GM21576 (cell line): ENCODE measurements around the gene LEMD2.

ENCODE experiments used
- ATAC-seq: cut with Tn5 transposase; IDR thresholded peaks from one replicate; pipeline ENCODE4 v1.9.1; 2021; ENCODE audit warnings: mild to moderate bottlenecking, moderate library complexity; ENCODE audit not compliant: unreplicated experiment

The LEMD2 gene

GRCh38 chr6:33725222-33725621 lies 63.7 kb downstream of the LEMD2 start:
- no peak for ATAC-seq

DNA sequence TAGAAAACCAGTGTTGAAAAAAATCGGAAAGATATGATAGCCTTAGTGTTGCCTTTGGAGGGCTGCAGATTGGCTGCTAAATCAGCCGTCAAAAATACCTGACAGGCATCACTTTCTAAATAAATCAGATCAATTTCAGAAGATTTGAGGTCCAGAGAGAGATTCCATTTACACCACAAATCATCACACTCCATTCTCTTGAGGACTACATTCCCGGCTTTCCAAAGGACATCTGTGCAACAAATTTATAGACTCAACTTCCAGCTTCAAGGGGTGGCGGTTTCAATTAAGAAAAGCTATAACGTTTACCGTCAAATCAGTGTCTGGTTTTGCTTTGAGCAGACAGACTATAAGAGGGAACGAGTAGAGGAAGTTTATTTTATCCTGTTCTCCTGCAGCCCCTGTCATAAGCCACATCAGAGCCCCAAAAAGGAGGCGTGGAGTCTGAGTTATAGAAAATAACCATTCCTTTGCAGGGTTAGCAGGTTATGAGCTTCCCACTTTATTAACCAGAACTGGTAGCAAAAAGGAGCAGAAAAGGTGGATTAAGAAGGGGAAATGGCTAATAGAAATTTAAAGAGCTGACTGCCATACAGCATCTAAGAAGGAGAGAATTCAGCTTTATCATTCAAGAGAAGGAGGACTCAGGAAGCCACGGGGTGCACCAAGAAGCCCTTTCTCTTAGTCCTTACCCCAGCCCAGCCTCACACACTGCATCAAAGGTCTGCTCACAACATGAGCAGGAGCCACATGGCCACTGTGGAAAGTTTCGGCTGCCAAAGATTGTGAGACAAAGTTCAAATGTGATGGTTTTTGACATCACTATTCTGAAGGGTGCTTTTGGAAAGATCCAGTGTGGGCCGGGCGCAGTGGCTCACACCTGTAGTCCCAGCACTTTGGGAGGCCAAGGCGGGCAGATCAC lies 64.6 kb downstream of the LEMD2 start:
- no peak for ATAC-seq

DNA sequence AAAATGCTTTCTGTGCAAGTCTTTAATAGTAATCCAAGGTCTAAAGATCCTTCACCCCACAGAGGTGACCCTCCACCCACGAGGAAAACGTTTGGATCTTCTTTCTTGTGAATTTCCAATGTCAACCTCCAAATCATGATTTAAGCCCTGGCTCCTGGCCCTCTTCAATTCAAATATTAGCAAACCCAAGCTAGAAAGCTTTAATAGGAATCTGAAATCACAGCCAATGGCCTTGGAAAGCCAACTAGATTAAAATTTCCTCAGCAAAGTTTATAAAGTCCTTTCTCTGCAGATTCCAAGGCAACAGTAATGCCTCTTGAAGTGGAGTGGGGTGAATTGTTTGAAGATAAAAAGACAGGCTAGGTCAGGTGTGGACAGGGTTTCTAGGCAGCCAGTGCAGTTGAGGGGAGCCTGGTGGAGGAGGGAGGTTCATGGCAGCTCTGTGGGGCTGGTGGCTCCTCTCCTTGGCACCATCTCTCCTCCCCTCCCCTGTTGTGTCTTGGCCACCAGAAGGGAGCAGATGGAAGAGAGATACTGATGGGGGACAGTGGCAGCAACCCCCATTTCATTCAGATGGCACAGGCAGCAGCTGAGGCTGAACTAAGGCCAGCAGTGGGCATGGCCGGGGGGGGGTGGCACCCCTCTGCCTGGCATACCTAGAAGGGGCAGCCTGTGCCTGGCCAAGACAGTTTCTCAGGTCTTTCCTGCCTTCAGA lies 65.4 kb downstream of the LEMD2 start:
- no peak for ATAC-seq

- no peak for ATAC-seq
Measured at GRCh38 chr6:33722103-33722623, 66.8 kb downstream of the LEMD2 start.

DNA sequence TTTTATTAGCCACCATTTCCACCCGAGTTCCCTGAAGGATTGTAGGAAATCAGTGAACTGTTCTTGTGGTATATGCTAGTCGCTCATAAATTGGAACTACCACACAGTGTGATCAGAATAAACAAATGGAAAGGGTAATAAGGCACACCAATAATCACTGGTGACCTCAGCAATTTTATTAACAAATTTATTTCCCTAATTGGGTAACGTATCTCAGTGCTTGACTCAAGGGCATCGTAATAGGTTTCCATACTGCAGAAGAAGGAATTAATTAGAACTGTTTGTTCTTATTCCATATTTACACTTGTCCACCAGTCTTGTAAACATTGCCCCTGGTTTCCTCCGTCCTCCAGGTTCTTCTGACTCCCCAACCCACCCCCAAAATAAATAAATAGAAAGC lies 67.4 kb downstream of the LEMD2 start:
- no peak for ATAC-seq
